Measurements from ENCODE around the gene CAPN11.

- TF ChIP-seq POLR2A (IDR thresholded peaks at IDR 0.05), result no peak
- TF ChIP-seq CTCF (IDR thresholded peaks at IDR 0.05), result no peak
These were observed 28.0 kb downstream of the CAPN11 start for GRCh38 chr6:44186635-44187025.
